ELR (cell line): Measurements from ENCODE around the gene GHRL.
"Not testable (repeated sequence)": the region's sequence is repeated elsewhere in the genome, so short reads cannot be mapped to it uniquely, and the experiment has no call there.

Experiments used
- DNase-seq: peaks from one replicate; pipeline ENCODE4 v3.0.0-alpha.2; 2015; ENCODE audit warnings: low read depth

GHRL gene

DNA sequence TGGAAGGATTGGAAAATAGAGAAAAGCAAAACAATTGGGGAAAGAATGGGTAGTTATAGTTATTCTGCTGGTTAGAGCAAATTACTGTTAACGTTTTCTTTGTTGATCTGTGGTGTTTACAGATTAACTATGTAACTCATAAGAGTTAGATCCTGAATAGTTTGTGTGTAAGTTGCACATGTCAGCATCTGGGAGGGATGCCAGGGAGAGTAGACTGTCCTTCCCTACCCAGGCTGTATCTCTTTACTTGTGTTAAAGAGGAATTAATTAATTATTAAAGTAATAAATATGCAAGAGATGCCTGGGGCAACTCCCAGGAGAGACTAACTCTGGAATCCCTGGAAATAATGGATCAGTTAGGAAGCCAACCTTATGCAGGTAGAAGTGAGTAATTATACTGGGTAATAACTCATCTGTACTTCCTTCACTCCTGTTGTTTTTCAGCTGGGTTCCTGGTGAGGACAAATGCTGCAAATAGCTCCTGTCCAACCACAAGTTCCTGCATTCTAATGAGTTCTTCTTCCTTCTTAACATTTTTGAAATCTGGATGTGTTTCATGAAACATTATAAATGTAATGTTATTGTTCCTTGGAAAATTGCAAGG is 18.9 kb downstream of the GHRL start:
- no peak for DNase-seq

DNA sequence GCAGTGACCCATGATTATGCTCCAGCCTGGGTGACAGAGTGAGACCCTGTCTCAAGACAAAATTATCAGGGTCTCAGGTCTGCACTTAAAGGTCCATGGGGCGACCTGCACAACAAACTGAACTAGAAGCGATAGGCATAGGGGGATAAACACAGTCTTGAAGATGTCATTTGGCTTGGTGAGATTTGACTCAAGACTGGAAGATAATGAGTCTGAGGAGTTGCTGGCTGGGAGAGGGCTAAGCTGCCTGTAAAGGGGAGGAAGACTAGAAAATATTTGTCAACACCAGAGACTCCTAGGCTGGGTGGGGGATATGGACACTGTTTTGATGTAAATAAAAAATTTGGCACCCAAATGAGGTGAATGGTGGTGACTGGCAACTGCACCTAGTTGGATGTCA is 19.8 kb downstream of the GHRL start:
- no peak for DNase-seq

DNA sequence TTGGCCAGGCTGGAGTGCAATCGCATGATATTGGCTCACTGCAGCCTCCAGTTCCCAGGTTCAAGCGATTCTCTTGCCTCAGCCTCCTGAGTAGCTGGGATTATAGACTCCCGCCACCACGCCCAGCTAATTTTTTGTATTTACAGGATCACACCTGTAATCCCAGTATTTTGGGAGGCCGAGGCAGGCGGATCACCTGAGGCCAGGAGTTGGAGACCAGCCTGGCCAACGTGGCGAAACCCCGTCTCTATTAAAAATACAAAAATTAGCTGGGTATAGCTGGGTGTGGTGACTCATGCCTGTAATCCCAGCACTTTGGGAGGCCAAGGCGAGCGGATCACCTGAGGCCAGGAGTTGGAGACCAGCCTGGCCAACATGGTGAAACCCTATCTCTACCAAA is 20.3 kb downstream of the GHRL start:
- not testable (repeated sequence) for DNase-seq

DNA sequence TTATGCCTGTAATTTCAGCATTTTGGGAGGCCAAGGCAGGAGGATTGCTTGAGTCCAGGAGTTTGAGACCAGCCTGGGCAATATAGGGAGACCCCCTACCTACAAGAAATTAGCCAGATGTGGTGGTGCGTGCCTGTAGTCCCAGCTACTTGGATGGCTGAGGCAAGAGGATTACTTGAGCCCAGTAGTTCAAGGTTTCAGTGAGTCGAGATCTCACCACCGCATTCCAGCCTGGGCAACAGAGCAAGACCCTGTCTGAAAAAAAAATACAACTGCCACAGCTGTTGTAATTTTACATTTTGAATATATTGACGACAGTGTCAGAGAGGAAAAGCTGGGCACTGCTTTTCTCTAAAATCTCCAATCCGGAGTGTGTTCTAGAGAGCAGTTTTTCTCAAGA is 23.3 kb downstream of the GHRL start:
- no peak for DNase-seq

DNA sequence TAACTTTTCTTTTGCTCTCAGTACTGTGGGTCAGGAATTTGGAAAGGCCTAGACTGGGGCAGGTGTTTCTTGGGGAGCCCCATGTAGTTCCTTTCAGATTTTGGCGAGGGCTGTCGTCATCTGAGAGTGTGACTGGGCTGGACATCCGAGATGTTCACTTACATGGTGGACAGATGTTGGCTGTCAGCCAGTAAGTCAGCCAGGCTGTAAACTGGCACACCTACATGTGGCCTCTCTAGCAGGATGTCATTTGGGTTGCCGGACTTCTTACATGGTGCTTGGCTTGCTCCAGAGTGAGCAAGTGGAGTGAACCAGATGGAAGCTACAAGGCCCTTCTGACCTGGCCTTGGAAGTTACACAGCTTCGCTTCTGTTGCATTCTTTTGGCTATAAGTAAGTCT is 23.8 kb downstream of the GHRL start:
- DNase-seq, result no peak

DNA sequence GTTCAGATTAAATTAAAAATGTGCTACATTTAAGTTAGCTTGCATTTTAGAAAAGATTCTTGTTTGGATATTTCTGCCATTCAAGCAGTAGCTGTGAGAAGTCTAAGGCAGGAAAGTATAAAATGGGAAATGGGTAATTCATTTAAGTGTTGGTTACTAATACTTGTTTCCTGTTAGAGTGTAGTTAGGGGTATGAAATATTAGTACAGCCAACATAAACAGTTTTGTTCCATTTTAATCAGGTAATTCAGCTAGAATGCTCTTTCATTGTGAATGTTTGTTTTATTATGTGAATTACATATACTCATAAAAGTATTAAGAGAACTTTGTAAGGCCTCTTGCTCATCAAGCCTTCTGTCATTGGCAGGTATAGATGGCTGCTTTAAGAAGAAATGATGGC is 24.6 kb downstream of the GHRL start:
- no peak for DNase-seq

DNA sequence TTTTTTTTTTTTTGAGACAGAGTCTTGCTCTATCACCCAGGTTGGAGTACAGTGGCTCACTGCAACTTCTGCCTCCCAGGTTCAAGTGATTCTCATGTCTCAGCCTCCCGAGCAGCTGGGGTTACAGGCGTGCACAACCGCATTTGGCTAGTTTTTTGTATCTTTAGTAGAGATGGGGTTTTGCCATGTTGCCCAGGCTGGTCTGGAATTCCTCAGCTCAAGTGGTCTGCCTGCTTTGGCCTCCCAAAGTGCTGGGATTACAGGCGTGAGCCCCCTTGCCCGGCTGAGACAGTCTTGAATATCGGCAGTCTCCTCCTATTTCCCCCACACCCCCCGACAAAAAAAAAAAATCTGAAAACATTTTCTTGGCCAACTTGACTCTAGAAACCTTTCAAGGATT is 25.8 kb downstream of the GHRL start:
- not testable (repeated sequence) for DNase-seq

DNA sequence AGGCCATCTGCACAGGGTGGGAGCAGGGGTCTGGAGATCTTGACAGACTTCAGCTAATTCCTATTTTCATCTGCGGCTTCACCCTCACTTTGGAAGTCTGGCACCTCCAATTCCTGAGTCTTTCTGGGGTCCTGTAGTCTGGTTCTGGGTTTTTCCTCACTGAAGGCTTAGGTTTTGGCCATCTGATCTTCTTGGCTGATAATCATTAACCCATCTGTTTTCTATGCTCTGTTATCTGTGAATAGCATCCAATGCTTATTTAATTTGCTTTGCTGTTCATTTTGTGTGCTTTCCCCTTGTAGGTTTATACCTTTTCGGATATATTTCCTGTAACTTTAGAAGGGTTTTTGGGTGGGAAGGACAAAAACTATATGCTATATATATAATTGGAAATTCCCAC is 26.9 kb downstream of the GHRL start:
- DNase-seq, result no peak

DNA sequence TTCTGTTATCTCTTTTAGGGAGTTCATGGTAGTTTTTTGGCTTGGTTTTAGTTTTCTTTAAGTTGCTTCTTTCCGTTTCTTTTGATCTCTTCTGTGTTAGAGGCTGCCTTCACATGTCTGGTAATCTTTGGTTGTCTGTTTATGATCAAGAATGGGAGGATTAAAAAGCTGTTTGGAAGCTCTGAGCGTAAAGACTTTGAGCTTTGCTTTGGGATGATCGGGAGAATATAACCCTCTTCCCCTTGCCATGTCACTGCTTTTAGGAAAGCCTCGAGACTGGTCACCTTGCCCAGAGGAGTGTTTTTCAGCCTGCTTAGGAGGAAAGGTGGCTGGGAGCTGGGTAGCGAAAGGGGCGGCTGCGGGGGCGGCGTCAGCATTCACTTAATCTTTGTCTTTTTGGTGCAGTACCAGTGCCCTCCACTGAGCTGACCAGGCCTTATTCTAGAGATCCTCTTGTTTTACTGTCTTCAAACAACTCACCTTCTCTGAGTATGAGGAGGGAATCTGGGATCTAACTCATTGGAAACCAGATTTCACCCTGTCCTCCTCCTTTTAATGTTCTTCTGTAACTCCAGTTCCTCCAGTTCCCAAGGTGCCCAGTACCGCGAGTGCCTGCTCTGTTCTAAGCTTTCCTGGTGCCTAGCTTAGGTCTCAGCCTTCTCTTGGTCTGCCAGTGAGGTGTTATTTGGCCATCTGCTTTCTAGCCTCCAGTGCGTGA is 28.9 kb downstream of the GHRL start:
- peak; percentile 61 for DNase-seq

DNA sequence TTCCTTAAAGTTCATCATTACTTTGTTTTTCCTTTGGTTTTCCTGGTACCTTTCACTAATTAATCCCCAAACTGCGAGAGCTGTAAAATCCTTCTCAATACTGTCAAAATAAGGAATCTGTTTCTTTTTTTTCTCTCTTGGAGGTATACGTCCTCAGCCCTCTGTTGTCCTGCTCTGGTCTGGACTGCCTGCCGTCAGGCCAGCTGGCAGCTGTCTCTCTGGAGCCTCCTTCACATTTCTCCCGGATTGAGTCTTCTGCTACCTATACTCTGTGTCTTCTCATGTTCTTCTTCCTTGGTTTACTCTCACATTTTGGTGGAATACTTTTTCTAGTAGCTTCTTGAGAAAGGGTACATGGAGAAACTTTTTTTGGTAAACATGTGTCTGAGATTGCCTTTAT is 30.7 kb downstream of the GHRL start:
- DNase-seq, result no peak

DNA sequence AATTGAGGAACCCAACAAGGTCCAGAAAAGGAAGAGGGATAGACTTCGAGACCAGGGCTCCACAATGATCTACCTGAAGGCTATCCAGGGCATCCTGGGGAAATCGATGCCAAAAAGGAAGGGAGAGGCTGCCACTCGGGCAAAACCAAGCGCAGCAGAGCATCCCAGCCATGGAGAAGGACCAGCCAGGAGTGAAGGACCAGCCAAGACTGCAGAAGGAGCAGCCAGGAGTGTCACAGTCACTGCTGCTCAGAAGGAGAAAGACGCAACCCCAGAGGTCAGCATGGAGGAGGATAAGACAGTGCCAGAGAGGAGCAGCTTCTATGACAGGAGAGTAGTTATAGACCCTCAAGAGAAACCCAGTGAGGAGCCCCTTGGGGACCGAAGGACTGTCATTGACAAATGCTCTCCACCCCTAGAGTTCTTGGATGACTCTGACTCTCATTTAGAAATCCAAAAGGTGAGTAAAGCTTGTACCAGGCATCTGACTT is 32.5 kb downstream of the GHRL start:
- DNase-seq, result no peak

DNA sequence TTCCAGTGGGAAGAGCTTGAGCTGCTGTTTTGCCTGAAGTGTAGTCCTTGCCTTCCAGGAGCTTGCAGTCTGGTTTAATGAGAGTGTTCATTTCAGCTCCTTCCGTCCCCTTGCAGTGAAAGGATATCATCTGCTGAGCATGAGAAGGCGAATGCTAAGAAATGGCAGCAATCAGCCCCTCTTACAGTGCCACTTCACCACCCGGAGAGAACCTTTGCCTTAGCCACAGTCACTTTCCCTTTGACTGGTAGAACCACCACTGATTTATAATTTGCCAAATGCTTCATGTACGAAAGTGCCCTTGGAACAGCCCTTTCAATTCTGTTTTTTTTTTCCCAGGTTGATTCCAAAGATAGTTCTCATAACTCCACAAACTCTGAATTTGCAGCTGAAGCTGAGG is 32.9 kb downstream of the GHRL start:
- no peak for DNase-seq

DNA sequence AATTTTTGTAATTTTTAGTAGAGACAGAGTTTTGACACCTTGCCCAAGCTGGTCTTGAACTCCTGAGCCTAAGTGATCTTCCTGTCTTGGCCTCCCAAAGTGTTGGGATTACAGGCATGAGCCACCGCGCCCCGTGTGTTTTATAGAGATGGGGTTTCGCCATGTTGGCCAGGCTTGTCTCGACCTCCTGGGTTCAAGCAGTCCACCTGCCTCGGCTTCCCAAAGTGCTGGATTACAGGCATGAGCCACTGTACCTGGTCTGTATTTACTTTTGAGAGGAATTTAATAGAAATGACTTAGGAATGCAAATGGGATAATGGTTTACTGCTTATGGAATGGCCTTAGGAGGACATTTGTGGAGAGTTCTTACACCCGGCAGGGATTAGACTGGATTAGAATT is 33.7 kb downstream of the GHRL start:
- no peak for DNase-seq

DNA sequence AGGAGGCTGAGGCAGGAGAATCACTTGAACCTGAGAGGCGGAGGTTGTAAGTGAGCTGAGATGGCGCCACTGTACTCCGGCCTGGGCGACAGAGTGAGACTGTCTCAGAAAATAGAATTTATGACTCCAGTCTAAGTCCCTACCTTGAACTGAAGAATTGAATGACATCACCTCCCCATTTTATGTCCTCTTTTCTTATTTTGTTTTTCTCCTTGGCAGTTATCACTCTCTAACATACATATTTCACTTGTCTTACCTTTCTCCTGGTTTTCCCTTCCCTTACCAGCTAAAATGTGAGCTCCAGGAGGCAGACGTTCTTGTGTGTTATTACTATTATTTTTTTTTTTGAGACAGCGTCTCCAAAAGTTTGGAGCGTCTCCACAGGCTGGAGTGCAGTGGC is 36.9 kb downstream of the GHRL start:
- no peak for DNase-seq

DNA sequence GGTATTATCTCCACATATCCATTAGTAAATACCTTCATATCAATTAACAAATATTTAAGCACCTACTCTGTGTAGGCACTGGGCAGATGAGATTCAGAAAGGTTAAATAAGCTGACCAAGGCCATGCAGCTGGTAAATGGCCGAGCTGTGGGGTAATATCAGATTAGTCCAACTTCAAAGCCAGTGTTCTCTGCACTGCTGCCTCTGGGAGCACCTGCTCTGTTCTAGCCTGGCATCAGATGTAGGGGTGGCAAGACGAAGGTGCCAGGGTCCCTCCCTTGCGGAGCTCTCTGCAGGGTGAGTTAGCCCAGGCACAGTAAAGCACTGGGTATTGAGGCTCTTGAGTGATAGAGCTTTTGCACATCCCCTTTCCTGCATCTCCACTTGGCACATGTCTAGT is 39.0 kb downstream of the GHRL start:
- no peak for DNase-seq

DNA sequence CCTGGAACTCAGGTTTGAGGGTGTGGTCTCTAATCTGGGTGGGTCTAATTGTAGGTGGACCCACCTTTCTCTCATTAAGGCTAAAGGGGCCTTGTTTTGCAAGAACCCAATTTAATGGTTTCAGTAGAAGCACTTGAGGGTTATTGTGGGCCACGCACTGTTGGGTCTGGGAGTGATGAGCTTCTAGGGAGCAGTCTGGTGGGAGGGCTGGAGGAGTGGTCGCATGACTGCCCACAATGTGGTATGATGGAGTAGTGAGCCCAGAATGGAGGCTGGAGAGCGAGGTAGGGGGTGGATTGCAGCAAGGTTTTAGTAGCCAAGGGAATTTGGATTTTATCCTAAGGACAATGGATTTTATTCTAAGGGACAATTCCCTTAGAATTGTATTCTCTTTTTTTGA is 41.7 kb downstream of the GHRL start:
- no peak for DNase-seq

DNA sequence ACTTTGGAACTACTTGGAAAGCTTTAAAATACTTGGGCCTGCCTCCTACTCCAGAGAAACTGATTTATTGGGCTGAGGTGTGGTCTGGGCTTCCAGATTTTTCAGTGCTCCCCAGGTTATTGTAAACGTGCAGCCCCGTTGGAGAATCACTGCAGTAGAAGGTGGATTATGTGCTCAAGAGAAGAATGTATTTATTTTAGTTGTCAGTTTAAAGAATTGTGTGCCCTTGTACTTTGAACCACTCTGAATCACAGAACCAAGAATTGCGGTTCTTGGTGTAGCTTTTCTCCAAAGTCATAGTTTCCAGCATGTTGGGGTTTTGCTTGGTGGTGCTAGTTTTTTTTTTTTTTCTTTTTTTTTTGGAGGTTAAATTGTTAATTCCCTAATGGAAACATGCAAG is 42.9 kb downstream of the GHRL start:
- DNase-seq, result no peak

DNA sequence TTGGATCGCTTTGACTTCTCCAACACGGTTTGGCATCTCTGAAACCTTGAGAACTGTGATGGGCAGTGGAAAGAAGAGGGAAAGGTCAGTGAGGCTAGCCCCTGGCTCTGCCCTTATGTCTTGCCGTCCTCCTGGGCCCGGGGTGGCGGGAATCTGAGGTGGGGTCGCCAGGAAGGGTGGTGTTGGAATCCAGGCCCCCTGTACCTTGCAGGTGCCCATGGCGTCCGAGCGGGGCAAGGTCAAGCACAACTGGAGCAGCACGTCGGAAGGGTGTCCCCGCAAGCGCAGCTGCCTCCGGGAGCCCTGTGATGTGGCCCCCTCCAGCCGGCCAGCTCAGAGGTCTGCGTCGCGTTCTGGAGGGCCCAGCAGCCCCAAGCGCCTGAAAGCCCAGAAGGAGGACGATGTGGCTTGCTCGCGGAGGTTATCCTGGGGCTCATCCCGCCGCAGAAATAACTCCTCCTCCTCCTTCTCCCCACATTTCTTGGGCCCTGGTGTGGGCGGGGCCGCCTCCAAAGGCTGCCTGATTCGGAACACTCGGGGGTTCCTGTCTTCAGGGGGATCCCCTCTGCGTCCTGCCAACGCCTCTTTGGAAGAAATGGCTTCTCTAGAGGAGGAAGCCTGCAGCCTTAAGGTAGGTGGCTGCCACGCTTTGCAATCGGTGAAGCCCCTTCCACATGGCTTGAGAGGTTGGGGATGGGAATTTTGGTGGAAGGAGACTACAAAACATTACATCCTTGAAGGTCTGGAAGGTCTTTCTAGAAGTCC is 43.6 kb downstream of the GHRL start:
- peak; percentile 62 for DNase-seq

DNA sequence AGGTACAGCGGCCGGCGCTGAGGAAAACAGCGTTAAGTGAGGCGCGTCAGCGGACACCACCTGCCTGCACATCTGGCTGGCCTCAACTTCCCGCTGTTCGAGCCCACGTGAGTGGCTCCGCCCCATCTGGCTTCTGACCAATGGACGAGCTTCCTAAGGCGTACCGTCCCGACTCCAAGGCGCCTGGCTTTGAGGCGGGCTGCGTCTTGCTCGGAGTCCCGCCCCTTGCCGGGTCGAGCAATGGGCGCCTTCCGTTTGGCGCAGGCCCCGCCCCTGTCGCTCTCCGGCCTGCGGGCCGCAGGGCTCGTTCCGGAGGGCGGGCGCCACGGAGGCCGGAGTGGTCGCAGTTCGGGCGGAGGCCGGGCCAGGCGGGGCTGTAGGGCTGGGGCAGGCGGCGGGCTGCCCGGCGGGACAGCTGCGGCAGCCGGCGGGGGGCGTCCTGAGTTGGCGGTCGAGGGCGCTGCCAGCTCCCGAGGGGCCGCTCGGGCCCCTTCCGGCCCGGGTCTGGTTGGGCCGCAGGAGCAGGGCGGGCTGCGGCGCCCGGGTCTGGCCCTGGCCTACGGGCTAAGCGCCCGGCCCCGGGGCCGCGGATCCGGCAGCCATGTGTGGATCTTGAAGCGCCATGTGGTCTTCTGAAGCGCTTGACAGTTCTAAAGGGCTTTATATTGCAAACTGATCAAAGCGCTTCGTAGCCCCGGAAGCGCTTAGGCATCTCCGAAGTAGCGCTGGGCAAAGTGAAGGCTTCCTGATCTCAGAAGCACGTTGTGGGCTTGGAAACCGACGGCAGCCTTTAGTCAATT is 44.4 kb downstream of the GHRL start, which contains the start of gene TATDN2:
Gene TATDN2, plus strand, starts transcription at position 276 of the 800 bp plus-strand sequence. CDS start 742 bp downstream, outside the sequence.
- peak; percentile 96 for DNase-seq

DNA sequence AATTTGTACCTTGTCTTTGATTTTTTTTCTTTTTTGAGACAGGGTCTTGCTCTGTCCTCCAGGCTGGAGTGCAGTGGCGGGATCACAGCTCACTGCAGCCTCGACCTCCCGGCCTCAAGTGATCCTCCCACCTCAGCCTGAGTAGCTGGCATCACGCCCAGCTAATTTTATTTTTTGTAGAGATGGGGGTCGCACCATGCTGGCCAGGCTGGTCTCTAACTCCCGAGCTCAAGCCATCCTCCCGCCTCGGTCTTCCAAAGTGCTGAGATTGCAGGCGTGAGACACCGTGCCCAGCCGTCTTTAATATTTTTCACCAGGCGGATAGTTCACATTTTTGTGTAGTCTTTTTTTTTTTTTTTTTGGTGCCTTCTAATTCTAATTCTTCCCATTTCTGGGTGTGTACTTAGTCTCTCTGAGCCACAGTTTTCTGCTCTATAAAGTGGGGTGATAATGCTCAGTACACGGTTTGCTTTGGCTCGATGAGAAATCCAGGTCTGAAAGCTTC is 45.0 kb downstream of the GHRL start:
- DNase-seq, result no peak

DNA sequence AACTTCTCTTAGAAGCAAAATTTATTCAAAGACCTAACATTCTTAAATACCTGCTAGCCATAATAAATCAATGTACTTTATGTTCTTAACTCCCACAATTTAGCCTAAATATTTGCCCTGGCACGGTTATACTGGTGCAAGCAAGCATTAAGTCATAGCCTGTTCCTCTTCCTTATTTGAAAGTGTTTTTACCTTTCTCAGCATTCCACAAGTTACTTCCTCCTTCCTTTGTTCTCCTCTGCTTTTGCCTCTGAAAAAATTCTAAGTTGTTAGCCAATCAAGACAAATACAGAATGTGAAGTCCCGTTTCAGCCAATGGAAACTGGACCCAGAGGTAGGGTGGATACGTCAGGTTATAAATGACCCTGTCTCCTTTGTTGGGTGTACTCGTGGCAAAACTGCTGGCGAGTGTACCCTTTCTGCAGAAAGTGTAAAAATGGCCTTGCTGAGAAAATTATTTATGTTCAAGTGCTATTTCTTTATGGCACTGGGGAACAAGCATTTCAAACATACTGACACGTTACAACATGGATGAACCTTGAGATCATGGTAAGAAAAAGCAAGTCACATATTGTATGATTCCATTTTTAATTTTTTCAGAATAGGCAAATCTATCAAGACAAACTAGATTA is 47.5 kb downstream of the GHRL start:
- DNase-seq, result no peak

DNA sequence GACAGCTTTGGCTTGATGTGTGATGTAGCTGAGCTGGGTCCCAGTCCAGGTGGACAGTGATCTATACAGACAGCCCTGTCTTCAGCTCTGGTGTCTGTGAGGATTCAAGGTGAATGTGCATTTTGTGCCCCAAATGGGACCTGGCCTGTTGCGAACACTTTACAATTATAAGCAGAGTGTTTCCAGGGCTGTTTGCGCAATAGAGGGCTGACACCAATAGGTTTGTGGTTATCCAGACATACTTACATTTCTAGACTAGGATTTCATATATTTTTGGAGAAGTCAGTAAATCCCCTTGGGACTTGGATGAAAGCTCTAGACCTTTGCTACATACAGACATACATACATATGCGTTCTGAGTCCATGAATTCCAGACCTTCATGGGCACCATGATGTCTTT is 48.7 kb downstream of the GHRL start:
- no peak for DNase-seq
